Activated naive CD8-positive, alpha-beta T cell treated with anti-CD3 and anti-CD28 coated beads, Interleukin-2, amount 10 ng/mL, durations not matched to agents 7 days and 5 days (primary cell): ENCODE data around the gene NLRP8. TPM values are rescaled to one million over a fixed set of nuclear protein-coding genes. Genes with fewer than 3 reads are reported as not detected.
"Not testable (repeated sequence)": the region's sequence is repeated elsewhere in the genome, so short reads cannot be mapped to it uniquely, and the experiment has no call there.

Experiments
- ATAC-seq: fragments of 150-1000 bp; cut with Tn5 transposase; one replicate; pipeline ENCODE4 v1.10.0; 2021; ENCODE audit warnings: low read depth, moderate library complexity
- POLR2A ChIA-PET: fragments of 350-600 bp; sonication (Branson Sonifier 250); formaldehyde crosslinking; loops from one replicate; lab custom pipeline; 2021; ENCODE audit warnings: antibody characterized with exemption; lab: Charles Lee
- DNase-seq: peaks from one replicate; pipeline ENCODE4 v3.0.0; 2021
- H3K27ac Mint-ChIP-seq: one replicate; pipeline ENCODE4 v1.8.0; 2022; ENCODE audit warnings: mild to moderate bottlenecking, mixed read lengths
- H3K27me3 Mint-ChIP-seq: one replicate; pipeline ENCODE4 v1.8.0; 2022; ENCODE audit warnings: mild to moderate bottlenecking, moderate library complexity, mixed read lengths
- H3K36me3 Mint-ChIP-seq: one replicate; pipeline ENCODE4 v1.8.0; 2021; ENCODE audit warnings: mild to moderate bottlenecking, mixed read lengths
- H3K4me1 Mint-ChIP-seq: one replicate; pipeline ENCODE4 v1.8.0; 2021; ENCODE audit warnings: mixed read lengths
- H3K4me3 Mint-ChIP-seq: one replicate; pipeline ENCODE4 v1.8.0; 2022; ENCODE audit warnings: mild to moderate bottlenecking, moderate library complexity, mixed read lengths
- H3K9me3 Mint-ChIP-seq: one replicate; pipeline ENCODE4 v1.8.0; 2021; ENCODE audit warnings: mixed read lengths
- total RNA-seq, 2 experiments: library from RNA; stranded (reverse); gene quantifications; one replicate each; pipeline ENCODE4 v1.2.3, GENCODE V29; 2021

Gene NLRP8
- not detected for total RNA-seq

DNA sequence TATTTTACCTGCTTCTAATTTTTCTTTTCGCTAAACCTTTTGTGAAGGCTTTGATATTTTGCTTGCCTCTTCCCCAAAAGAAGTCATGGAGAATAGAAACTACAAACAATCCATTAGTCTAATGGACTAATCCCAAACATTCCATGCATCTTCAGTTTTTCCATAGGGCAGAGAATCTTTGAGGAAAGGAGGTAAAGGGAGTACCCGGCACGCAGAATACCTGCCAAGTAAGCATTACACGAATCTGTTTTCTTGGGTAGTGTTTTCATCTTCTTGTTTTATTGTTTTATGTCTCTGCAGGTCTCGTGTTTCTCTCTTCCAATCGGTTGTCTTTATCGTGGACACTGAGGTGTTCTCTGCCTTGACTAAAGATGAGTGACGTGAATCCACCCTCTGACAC, at the start of gene NLRP8:
TSS of gene NLRP8 (plus strand) at position 301 of the 400 bp plus-strand sequence.
- Mint-ChIP-seq H3K27me3 (no peaks in the 10 kb centered on the region), H3K4me3 (no peak within 1 kb of the TSS), H3K4me1 (no peaks in the 10 kb centered on the region), H3K9me3 (peaks cover 13% of the 10 kb centered on the region), H3K27ac (no peak within 1 kb of the TSS), H3K36me3 (peaks cover 2% of the 10 kb centered on the region)
- DNase-seq (no peak), ATAC-seq (no peak)
- POLR2A ChIA-PET, result no interaction called here

DNA sequence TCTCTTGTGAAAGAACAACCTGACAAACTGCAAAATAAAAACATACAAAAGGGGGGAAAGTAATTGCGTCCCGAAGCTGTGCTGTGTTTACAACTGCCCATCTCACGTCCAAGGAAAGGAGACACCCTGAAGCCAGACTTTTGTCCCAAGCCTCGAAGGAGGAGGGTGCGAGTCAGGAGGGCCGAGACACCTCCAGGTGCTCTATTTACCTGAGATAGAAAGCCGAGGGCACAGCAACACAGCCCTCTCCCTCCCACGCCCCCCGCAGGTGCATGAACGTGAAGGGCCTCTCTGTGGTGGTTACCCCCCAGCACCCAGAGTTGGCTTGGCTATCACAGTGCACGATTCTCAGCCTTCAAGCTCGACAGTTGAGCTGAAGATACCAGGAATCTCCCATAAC, 48.7 kb upstream of the NLRP8 start:
- no peak for DNase-seq
- H3K27me3 Mint-ChIP-seq, result no peaks in the 10 kb centered on the region

DNA sequence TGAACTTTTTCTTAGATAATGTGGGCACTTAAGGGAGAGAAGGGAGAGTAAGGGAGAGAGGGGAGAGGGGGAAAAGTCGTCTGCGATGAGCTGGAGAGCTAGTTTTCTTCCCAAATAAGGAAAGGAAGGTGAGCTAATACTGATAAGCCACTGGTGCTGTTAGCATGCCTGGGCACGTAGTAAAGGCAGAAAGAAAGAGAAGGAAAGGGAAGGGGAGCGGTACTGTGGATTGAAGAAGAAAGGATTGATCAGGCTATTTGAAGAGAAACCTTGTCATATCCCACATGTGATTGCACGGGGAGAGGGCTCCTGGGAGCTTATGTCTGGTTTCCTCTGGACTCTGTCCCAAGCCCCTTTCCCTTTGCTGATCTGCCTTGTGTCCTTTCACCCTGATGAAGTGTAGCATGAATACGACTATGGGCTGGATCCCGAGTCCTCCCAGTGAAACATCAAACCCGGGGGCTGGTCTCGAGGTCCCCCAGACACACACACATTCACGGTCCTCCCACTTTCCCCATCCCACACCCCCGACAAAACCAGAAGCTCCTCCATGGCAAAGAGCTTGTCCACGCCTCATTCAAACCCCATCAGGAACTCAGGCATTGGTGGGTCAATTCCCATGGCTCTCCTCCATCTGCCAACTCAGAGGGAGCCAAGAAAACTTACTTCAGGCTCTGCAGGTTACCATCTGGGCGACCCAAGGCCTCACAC, 46.1 kb upstream of the NLRP8 start:
- DNase-seq (no peak), ATAC-seq (no peak)
- H3K36me3 Mint-ChIP-seq, result no peaks in the 10 kb centered on the region
- no peaks in the 10 kb centered on the region for H3K27me3 Mint-ChIP-seq
- peaks cover 9% of the 10 kb centered on the region for H3K9me3 Mint-ChIP-seq
- POLR2A ChIA-PET, result no interaction called here
- no peaks in the 10 kb centered on the region for H3K4me1 Mint-ChIP-seq
- no peak overlapping the region for H3K4me3 Mint-ChIP-seq
- no peak overlapping the region for H3K27ac Mint-ChIP-seq

More for the DNA sequence above, 48.7 kb upstream of the NLRP8 start:
- no peak for ATAC-seq
- Mint-ChIP-seq H3K9me3 (peaks cover 8% of the 10 kb centered on the region), H3K36me3 (no peaks in the 10 kb centered on the region), H3K27ac (no peak overlapping the region), H3K4me1 (no peaks in the 10 kb centered on the region), H3K4me3 (no peak overlapping the region)
- POLR2A ChIA-PET, result no interaction called here

- no peaks in the 10 kb centered on the region for H3K36me3 Mint-ChIP-seq
- H3K27ac Mint-ChIP-seq, result no peak overlapping the region
- H3K4me3 Mint-ChIP-seq, result no peak overlapping the region
- H3K9me3 Mint-ChIP-seq, result peaks cover 9% of the 10 kb centered on the region
- DNase-seq (no peak), ATAC-seq (no peak)
- H3K4me1 Mint-ChIP-seq, result no peaks in the 10 kb centered on the region
- POLR2A ChIA-PET, result no interaction called here
- no peaks in the 10 kb centered on the region for H3K27me3 Mint-ChIP-seq
Measured at GRCh38 chr19:55902080-55902751, 45.4 kb upstream of the NLRP8 start.

DNA sequence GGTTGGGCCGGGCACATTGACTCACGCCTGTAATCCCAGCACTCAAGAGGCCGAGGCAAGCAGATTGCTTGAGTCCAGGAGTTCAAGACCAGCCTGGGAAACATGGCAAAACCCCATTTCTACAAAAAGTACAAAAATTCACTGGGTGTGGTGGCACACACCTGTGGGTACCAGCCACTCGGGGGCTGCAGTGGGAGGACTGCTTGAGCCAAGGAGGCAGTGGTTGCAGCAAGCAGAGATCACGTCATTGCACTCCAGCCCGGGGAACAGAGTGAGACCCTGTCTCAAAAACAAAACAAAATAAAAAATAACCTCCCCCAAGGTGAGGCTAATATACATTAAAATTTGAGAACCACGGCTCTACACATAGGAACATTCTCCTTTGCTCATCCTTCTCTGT, 40.3 kb upstream of the NLRP8 start:
- peaks cover 9% of the 10 kb centered on the region for H3K9me3 Mint-ChIP-seq
- DNase-seq, result no peak
- no peak for ATAC-seq
- no peak overlapping the region for H3K27ac Mint-ChIP-seq
- POLR2A ChIA-PET, result no interaction called here
- no peaks in the 10 kb centered on the region for H3K36me3 Mint-ChIP-seq
- no peaks in the 10 kb centered on the region for H3K27me3 Mint-ChIP-seq
- H3K4me3 Mint-ChIP-seq, result no peak overlapping the region
- H3K4me1 Mint-ChIP-seq, result no peaks in the 10 kb centered on the region

- no peak overlapping the region for H3K4me3 Mint-ChIP-seq
- DNase-seq (no peak), ATAC-seq (no peak)
- H3K4me1 Mint-ChIP-seq, result no peaks in the 10 kb centered on the region
- H3K27me3 Mint-ChIP-seq, result no peaks in the 10 kb centered on the region
- POLR2A ChIA-PET, result no interaction called here
- H3K36me3 Mint-ChIP-seq, result no peaks in the 10 kb centered on the region
- peaks cover 9% of the 10 kb centered on the region for H3K9me3 Mint-ChIP-seq
- H3K27ac Mint-ChIP-seq, result no peak overlapping the region
Measured at GRCh38 chr19:55907746-55908145, 39.9 kb upstream of the NLRP8 start.

GRCh38 chr19:55909801-55910200, 37.8 kb upstream of the NLRP8 start:
- Mint-ChIP-seq H3K9me3 (peaks cover 6% of the 10 kb centered on the region), H3K4me3 (no peak overlapping the region), H3K27me3 (no peaks in the 10 kb centered on the region), H3K36me3 (no peaks in the 10 kb centered on the region), H3K27ac (no peak overlapping the region), H3K4me1 (no peaks in the 10 kb centered on the region)
- POLR2A ChIA-PET, result no interaction called here
- DNase-seq (no peak), ATAC-seq (no peak)

DNA sequence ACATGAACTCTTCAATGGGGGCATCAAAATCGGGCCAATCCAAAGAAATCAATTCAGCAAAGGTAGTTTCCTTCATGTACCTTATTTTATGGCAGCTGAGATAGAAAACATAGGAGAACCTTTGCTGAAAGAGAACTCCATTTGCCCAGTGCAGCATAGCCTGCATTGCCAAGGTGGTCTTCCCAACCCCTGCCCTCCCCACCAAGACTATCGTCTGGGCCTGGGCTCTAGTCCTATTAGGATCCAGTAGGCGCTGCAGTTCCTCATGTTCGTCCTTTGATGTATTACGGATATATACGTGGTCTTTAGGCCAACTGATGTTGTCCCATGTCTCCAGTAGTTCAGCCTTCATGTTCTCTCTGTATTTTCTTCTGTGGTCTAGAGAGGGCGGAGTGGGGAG, 34.7 kb upstream of the NLRP8 start:
- Mint-ChIP-seq H3K27me3 (no peaks in the 10 kb centered on the region), H3K9me3 (peaks cover 6% of the 10 kb centered on the region), H3K36me3 (no peaks in the 10 kb centered on the region), H3K4me3 (no peak overlapping the region), H3K27ac (no peak overlapping the region), H3K4me1 (no peaks in the 10 kb centered on the region)
- POLR2A ChIA-PET, result no interaction called here
- no peak for DNase-seq
- no peak for ATAC-seq

DNA sequence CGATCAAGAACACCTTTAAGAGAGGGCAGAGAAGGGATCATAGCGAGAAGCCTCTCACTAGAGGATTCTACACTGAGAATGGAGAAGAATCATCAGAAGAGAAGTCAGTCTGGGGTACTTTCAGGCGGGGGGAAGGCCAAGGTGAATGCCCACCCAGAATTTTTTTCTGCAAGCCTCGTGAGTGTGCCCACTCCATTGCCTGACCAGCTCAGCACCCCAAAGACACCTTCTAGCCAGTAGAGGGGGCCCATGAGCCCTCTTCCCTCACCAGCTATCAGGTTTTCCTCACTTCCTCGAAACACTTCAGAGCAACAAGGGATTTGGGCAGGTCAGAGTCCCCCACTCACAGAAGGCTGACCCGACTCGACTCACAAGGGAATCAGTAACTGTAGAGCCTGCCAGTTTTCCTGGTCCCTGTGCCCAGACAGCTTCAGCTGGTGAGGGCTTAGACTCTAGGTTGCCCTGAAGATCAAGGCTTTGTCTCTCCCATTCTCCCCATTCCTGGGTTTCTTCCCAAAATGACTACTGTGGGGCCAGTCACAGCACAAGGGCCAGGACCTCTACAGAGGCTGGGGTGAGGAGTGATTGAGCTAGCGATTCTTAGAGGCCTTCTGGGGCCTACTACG, 33.9 kb upstream of the NLRP8 start:
- POLR2A ChIA-PET, result no interaction called here
- H3K27ac Mint-ChIP-seq, result no peak overlapping the region
- no peaks in the 10 kb centered on the region for H3K36me3 Mint-ChIP-seq
- H3K4me1 Mint-ChIP-seq, result no peaks in the 10 kb centered on the region
- ATAC-seq (no peak), DNase-seq (no peak)
- H3K4me3 Mint-ChIP-seq, result no peak overlapping the region
- no peaks in the 10 kb centered on the region for H3K27me3 Mint-ChIP-seq
- peaks cover 3% of the 10 kb centered on the region for H3K9me3 Mint-ChIP-seq

GRCh38 chr19:55923556-55923955, 24.1 kb upstream of the NLRP8 start:
- H3K36me3 Mint-ChIP-seq, result no peaks in the 10 kb centered on the region
- no peaks in the 10 kb centered on the region for H3K27me3 Mint-ChIP-seq
- H3K4me1 Mint-ChIP-seq, result no peaks in the 10 kb centered on the region
- POLR2A ChIA-PET, result no interaction called here
- H3K4me3 Mint-ChIP-seq, result no peak overlapping the region
- ATAC-seq (no peak), DNase-seq (no peak)
- no peak overlapping the region for H3K27ac Mint-ChIP-seq
- H3K9me3 Mint-ChIP-seq, result peaks cover 12% of the 10 kb centered on the region

DNA sequence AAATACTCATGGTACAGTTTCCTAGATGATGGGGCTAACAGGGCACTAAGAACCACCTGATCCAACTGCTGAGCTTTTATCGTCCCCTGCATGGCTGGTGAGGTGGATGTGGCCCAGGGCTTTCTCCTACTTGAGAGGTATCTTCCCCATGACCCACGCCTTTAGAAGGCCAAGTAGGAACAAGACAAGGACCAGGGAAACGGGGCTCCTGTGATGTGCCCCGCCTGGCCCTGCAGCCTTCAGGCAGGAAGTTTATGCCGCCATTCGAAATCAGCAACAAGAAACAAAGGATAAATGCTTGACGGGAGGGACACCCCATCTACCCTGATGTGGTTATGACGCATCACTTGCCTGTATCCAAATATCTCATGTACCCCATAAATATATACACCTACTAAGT, 19.6 kb upstream of the NLRP8 start:
- no peak for DNase-seq
- ATAC-seq, result no peak
- Mint-ChIP-seq H3K27ac (no peak overlapping the region), H3K36me3 (no peaks in the 10 kb centered on the region), H3K27me3 (no peaks in the 10 kb centered on the region), H3K4me3 (no peak overlapping the region), H3K9me3 (peaks cover 15% of the 10 kb centered on the region), H3K4me1 (no peaks in the 10 kb centered on the region)
- POLR2A ChIA-PET, result no interaction called here

DNA sequence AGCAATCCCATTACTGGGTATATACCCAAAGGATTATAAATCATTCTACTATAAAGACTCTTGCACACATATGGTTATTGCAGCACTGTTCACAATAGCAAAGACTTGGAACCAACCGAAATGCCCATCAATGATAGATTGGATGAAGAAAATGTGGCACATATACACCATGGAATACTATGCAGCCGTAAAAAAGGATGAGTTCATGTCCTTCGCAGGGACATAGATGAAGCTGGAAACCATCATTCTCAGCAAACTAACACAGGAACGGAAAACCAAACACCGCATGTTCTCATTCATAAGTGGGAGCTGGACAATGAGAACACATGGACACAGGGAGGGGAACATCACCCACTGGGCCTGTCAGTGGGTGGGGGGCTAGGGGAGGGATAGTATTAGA, 18.4 kb upstream of the NLRP8 start:
- ATAC-seq, H3K27ac Mint-ChIP-seq, H3K4me3 Mint-ChIP-seq, DNase-seq, H3K36me3 Mint-ChIP-seq, H3K27me3 Mint-ChIP-seq, POLR2A ChIA-PET, H3K4me1 Mint-ChIP-seq: not testable (repeated sequence)
- H3K9me3 Mint-ChIP-seq, result peaks cover 14% of the 10 kb centered on the region

DNA sequence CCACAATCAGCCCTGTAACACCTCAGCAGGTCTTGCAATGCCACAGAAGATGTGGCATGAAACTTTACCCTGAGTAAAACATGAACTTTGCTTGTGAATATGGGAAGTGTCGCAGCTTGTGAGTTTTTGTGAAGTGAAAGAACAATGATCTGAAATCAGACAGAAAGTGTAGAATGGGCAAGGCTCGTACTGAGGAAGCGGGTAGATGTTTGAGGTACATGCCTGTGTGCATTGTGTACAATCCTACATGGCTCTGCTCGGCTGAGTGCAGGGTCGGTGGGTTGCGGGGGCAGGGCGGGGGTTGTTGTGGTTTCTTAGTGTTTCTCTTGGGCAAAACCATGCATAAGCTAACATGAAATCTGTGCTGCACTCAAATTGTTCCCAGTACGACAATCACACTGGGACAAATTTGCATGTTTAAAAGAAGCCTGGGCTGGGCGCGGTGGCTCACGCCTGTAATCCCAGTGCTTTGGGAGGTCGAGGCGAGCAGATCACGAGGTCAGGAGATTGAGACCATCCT, 16.6 kb upstream of the NLRP8 start:
- Mint-ChIP-seq H3K4me3 (no peak overlapping the region), H3K27me3 (no peaks in the 10 kb centered on the region), H3K27ac (no peak overlapping the region), H3K36me3 (no peaks in the 10 kb centered on the region), H3K9me3 (peaks cover 10% of the 10 kb centered on the region), H3K4me1 (no peaks in the 10 kb centered on the region)
- ATAC-seq (no peak), DNase-seq (no peak)
- POLR2A ChIA-PET, result no interaction called here

DNA sequence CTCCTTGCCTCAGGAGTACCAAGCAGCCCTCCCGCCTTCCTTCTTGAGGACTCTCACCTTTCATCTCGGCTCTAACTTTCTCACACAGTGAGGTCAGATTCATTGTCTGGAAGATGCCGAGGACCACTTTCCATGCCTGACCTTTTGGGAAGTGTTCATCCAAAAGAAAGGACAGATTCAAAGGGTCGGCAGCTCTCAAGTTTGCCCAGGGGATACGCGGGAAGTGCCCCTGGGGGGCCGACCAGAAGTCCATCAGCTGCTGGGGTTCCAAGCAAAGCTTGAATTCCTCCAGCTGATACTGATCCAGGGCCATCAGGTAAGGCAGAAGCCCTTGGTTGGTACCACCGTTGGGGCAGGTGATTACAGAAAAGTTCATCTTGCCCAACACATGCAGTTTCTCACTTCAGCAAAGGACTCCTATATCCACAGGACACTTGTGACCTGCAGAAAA, 15.7 kb upstream of the NLRP8 start, which contains the start of gene NLRP13:
TSS of gene NLRP13 (minus strand) at position 401 of the 451 bp plus-strand sequence. CDS start at position 376, 25 bp downstream.
- H3K4me3 Mint-ChIP-seq, result no peak within 1 kb of the TSS
- H3K9me3 Mint-ChIP-seq, result peaks cover 10% of the 10 kb centered on the region
- H3K27me3 Mint-ChIP-seq, result no peaks in the 10 kb centered on the region
- H3K27ac Mint-ChIP-seq, result no peak within 1 kb of the TSS
- no peaks in the 10 kb centered on the region for H3K36me3 Mint-ChIP-seq
- DNase-seq (no peak), ATAC-seq (no peak)
- H3K4me1 Mint-ChIP-seq, result no peaks in the 10 kb centered on the region
- POLR2A ChIA-PET, result no interaction called here
